Esophagus muscularis mucosa (tissue), 3 donors: ENCODE data around the gene P2RY13.

Experiments
- POLR2A ChIP-seq: fragments of 450-650 bp; IDR thresholded peaks from one replicate; pipeline ENCODE4 v1.6.1; 2017; ENCODE audit warnings: antibody characterized with exemption, moderate library complexity, mild to moderate bottlenecking, low read depth
- TF ChIP-seq, protein P1 (sequence below), 3 experiments: fragments of 200-600 bp in 2 of 3; fragments of 450-650 bp in 1 of 3; sonication (generic) in 2 of 3; IDR thresholded peaks; one replicate each; pipeline ENCODE4 v1.5.1; 2017 to 2019; ENCODE audit warnings: antibody characterized with exemption in 3 of 3, mild to moderate bottlenecking in 2 of 3, moderate library complexity in 1 of 3

DNA sequence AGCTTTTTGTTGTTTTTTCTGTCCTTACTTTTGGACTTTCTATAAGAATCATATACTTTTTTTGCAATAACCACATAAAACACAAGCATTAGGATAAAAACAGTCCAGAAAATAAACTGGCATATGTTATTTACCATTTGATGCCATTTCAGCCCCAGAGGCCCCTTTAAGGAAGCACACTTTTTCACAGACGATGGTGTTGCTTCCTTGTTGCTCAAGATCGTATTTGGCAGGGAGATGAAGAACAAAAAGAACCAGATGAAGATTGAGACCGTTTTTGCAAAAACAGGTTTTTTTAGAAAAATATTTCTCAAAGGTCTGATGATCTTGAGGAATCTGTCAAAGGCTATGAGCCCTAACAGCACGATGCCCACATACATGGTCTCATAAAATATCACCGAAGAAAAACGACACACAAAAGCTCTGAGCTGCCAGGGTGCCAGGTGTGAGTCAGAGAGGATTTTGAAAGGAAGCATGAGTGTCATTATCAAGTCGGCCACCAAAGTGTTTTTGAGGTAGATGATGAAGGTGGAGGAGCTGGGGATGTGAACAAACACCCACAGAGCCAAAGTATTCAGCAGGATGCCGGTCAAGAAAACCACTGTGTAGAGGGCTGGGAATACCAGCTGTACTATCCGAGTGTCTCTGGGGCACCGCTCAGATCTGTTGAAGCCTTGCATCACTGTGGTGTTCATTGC is 902 bp downstream of the P2RY13 start:
- TF ChIP-seq, protein P1, sequence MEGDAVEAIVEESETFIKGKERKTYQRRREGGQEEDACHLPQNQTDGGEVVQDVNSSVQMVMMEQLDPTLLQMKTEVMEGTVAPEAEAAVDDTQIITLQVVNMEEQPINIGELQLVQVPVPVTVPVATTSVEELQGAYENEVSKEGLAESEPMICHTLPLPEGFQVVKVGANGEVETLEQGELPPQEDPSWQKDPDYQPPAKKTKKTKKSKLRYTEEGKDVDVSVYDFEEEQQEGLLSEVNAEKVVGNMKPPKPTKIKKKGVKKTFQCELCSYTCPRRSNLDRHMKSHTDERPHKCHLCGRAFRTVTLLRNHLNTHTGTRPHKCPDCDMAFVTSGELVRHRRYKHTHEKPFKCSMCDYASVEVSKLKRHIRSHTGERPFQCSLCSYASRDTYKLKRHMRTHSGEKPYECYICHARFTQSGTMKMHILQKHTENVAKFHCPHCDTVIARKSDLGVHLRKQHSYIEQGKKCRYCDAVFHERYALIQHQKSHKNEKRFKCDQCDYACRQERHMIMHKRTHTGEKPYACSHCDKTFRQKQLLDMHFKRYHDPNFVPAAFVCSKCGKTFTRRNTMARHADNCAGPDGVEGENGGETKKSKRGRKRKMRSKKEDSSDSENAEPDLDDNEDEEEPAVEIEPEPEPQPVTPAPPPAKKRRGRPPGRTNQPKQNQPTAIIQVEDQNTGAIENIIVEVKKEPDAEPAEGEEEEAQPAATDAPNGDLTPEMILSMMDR (IDR thresholded peaks at IDR 0.05): no peak
- no peak for TF ChIP-seq POLR2A
